Brain microvascular endothelial cell (primary cell): Measurements from ENCODE around the gene XDH.

Experiments used
- DNase-seq: peaks from one replicate; pipeline ENCODE4 v3.0.0-alpha.2; 2020
- H3K27ac ChIP-seq: fragments of 250-450 bp; sonication (Bioruptor Pico); 2 replicates; pipeline ENCODE4 v1.5.1; 2020; ENCODE audit warnings: mild to moderate bottlenecking, moderate library complexity
- H3K27me3 ChIP-seq: fragments of 250-450 bp; sonication (Bioruptor Pico); replicated peaks from 2 replicates; pipeline ENCODE4 v1.5.1; 2020; ENCODE audit warnings: mild to moderate bottlenecking
- H3K36me3 ChIP-seq: fragments of 250-450 bp; sonication (Bioruptor Pico); replicated peaks from 2 replicates; pipeline ENCODE4 v1.5.1; 2020; ENCODE audit warnings: mild to moderate bottlenecking
- H3K4me3 ChIP-seq: 2 replicates; pipeline ENCODE4 v1.5.1; 2011; ENCODE audit warnings: low read depth, mild to moderate bottlenecking, control low read depth, low read length, moderate library complexity
- CTCF ChIP-seq: IDR thresholded peaks from 2 replicates; pipeline ENCODE4 v1.5.1; 2011; ENCODE audit warnings: low read depth, mild to moderate bottlenecking, moderate library complexity, low read length, control low read depth, inconsistent platforms; ENCODE audit errors: missing control alignments
- in situ Hi-C: cut with HindIII; loops from 2 replicates; pipeline ENCODE4 v1.10.0; 2017; ENCODE audit warnings: low sequenced_read_pairs, low pct_ligation_motif_present

Gene XDH

GRCh38 chr2:31398881-31399280 is 15.7 kb downstream of the XDH start:
- no peak overlapping the region for H3K27ac ChIP-seq
- in situ Hi-C loops = no loop called here
- TF ChIP-seq CTCF = no peak

GRCh38 chr2:31397094-31397493 is 17.4 kb downstream of the XDH start:
- no peak overlapping the region for H3K4me3 ChIP-seq
- in situ Hi-C loops = no loop called here
- H3K27ac ChIP-seq = no peak overlapping the region
- H3K36me3 ChIP-seq = no peaks in the 10 kb centered on the region
- TF ChIP-seq CTCF = no peak
- DNase-seq = no peak
- H3K27me3 ChIP-seq = no peaks in the 10 kb centered on the region

More at GRCh38 chr2:31398881-31399280, 15.7 kb downstream of the XDH start:
- no peak for DNase-seq
- H3K27me3 ChIP-seq = no peaks in the 10 kb centered on the region
- H3K36me3 ChIP-seq = no peaks in the 10 kb centered on the region
- H3K4me3 ChIP-seq = no peak overlapping the region

GRCh38 chr2:31390324-31390723 is 24.2 kb downstream of the XDH start:
- no peak for DNase-seq
- in situ Hi-C loops = no loop called here
- Histone ChIP-seq H3K27ac (no peak overlapping the region), H3K4me3 (no peak overlapping the region), H3K36me3 (no peaks in the 10 kb centered on the region), H3K27me3 (no peaks in the 10 kb centered on the region)
- TF ChIP-seq CTCF = no peak

GRCh38 chr2:31388736-31389135 is 25.8 kb downstream of the XDH start:
- no peak for TF ChIP-seq CTCF
- no peak overlapping the region for H3K27ac ChIP-seq
- H3K4me3 ChIP-seq = no peak overlapping the region
- no peak for DNase-seq
- H3K27me3 ChIP-seq = no peaks in the 10 kb centered on the region
- in situ Hi-C loops = no loop called here
- no peaks in the 10 kb centered on the region for H3K36me3 ChIP-seq

GRCh38 chr2:31387850-31388249 is 26.7 kb downstream of the XDH start:
- no peak for TF ChIP-seq CTCF
- in situ Hi-C loops = no loop called here
- H3K27me3 ChIP-seq = no peaks in the 10 kb centered on the region

GRCh38 chr2:31386648-31387047 is 27.9 kb downstream of the XDH start:
- Histone ChIP-seq H3K4me3 (no peak overlapping the region), H3K36me3 (no peaks in the 10 kb centered on the region), H3K27me3 (no peaks in the 10 kb centered on the region), H3K27ac (no peak overlapping the region)
- in situ Hi-C loops = no loop called here
- DNase-seq = no peak
- TF ChIP-seq CTCF = peak; percentile 32

More at GRCh38 chr2:31387850-31388249, 26.7 kb downstream of the XDH start:
- Histone ChIP-seq H3K36me3 (no peaks in the 10 kb centered on the region), H3K4me3 (no peak overlapping the region), H3K27ac (no peak overlapping the region)
- DNase-seq = no peak
